Adrenal gland (tissue), 5 donors: Measurements from ENCODE around the gene RMI2.

Source experiments
- POLR2A ChIP-seq, 2 donors: fragments of 450-650 bp; IDR thresholded peaks; one replicate each; pipeline ENCODE4 v1.6.1; 2017; ENCODE audit warnings: antibody characterized with exemption in 2 of 2, mild to moderate bottlenecking in 2 of 2, moderate library complexity in 1 of 2
- TF ChIP-seq, protein P1 (sequence below), 6 experiments: fragments of 450-650 bp in 4 of 6; fragments of 200-600 bp in 2 of 6; sonication (generic) in 1 of 6; IDR thresholded peaks; 1 replicate in 5 of 6; 2 replicates in 1 of 6; pipeline versions ENCODE4 v1.5.1 to v1.8.0; 2016 to 2021; ENCODE audit warnings: antibody characterized with exemption in 6 of 6, mild to moderate bottlenecking in 2 of 6, moderate library complexity in 1 of 6
- donor health status: DM: no; HTN: no; CAD: no.

DNA sequence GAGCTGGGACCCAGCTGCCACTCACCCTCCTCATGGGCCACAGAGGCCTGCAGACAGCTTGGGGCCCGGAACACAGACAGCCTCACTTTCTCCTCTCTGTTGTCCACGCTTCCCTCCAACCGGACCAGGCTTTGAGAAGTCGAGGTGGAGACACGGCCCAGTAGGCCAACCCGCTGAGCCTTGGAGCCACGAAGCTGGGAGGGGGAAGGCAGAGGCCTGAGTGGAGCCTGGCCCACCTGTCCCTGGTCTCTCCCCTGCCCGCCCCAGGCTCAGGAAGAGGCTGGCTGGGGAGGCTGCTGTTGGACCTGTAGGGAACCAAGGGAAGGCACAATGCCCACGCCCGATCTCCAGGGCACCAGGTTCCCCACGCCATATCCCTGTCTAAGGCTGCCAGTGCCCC, 48.1 kb downstream of the RMI2 start:
- no peak for TF ChIP-seq POLR2A (IDR thresholded peaks at IDR 0.05)
- TF ChIP-seq, protein P1, sequence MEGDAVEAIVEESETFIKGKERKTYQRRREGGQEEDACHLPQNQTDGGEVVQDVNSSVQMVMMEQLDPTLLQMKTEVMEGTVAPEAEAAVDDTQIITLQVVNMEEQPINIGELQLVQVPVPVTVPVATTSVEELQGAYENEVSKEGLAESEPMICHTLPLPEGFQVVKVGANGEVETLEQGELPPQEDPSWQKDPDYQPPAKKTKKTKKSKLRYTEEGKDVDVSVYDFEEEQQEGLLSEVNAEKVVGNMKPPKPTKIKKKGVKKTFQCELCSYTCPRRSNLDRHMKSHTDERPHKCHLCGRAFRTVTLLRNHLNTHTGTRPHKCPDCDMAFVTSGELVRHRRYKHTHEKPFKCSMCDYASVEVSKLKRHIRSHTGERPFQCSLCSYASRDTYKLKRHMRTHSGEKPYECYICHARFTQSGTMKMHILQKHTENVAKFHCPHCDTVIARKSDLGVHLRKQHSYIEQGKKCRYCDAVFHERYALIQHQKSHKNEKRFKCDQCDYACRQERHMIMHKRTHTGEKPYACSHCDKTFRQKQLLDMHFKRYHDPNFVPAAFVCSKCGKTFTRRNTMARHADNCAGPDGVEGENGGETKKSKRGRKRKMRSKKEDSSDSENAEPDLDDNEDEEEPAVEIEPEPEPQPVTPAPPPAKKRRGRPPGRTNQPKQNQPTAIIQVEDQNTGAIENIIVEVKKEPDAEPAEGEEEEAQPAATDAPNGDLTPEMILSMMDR (IDR thresholded peaks at IDR 0.05), result no peak
